Measurements from ENCODE around the gene BLCAP.
"Not testable (repeated sequence)": the region's sequence is repeated elsewhere in the genome, so short reads cannot be mapped to it uniquely, and the experiment has no call there.

Gene BLCAP

DNA sequence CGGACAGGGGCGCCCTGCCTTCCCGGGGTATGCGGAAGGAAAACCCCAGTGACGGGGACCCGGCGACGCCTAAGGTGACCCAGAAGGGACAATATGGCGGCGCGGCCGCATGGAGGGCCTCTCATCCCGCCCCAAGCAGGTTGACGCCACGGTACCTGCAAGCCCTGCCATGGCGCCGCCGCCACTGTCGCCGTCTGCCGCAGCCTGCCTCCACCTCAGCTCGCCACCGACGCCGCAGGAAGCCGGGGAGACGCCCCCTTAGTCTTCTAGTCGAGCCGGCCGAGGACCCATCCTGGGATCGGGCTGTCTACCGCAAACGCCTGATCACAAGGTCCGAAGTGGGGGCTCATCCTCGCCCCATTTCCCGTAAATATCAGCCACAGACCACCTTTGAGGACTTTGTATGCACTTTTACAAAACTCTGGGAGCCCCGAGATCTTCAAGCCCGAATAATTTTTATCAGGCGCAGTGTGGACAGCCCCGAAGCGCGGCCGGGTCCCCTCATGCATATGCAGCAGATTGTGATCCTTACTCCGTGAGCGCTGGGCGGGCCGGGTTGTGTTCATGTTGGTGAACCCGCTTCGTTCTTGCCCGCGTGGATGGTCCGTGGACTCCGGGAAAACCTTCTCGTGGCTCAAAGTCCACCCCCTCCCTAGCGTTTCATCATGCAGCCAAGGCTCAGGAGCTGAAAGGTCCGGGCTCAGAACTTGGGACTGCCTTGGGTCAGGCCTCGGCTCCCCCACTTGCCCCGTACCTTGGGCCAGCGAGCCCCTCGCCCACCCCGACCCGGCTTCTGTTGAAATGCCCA, at the start of gene BLCAP:
Gene BLCAP (minus strand): TSS at position 239 of the 808 bp plus-strand sequence. CDS start 8,702 bp downstream, outside the sequence.
- DNase-seq (ENCODE audit: low read depth), result peak; percentile 86

GRCh38 chr20:37577436-37577835, 49.8 kb upstream of the BLCAP start:
- not testable (repeated sequence) for DNase-seq (ENCODE audit: low read depth)

DNA sequence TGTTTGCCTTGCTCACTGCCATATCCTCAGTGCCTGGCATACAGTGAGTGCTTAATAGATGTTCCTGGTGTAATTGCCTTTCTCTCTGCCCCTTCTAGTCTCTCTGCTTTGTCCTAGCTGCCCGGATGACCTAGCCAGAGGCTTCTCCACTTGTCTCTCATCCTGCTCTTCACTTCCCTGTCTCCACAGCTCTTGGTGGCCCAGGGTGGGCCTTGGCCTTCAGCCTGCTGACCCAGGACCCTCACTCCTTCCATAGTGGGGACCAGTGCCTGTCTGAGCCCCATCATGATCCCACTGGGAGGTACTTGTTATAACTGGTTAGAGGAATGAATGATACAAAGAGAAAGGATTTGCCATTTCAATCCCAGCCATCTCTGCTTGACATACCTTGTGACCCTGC, 49.2 kb upstream of the BLCAP start:
- no peak for DNase-seq (ENCODE audit: low read depth)

- DNase-seq (ENCODE audit: low read depth), result no peak
Observed at GRCh38 chr20:37575884-37576283, 48.2 kb upstream of the BLCAP start.

- DNase-seq (ENCODE audit: low read depth), result no peak
Observed at GRCh38 chr20:37574199-37574890, 46.7 kb upstream of the BLCAP start.

GRCh38 chr20:37573626-37574198, 46.0 kb upstream of the BLCAP start:
- DNase-seq (ENCODE audit: low read depth), result no peak

GRCh38 chr20:37571033-37571432, 43.4 kb upstream of the BLCAP start:
- no peak for DNase-seq (ENCODE audit: low read depth)

- DNase-seq (ENCODE audit: low read depth), result no peak
Observed at GRCh38 chr20:37570419-37570818, 42.7 kb upstream of the BLCAP start.

DNA sequence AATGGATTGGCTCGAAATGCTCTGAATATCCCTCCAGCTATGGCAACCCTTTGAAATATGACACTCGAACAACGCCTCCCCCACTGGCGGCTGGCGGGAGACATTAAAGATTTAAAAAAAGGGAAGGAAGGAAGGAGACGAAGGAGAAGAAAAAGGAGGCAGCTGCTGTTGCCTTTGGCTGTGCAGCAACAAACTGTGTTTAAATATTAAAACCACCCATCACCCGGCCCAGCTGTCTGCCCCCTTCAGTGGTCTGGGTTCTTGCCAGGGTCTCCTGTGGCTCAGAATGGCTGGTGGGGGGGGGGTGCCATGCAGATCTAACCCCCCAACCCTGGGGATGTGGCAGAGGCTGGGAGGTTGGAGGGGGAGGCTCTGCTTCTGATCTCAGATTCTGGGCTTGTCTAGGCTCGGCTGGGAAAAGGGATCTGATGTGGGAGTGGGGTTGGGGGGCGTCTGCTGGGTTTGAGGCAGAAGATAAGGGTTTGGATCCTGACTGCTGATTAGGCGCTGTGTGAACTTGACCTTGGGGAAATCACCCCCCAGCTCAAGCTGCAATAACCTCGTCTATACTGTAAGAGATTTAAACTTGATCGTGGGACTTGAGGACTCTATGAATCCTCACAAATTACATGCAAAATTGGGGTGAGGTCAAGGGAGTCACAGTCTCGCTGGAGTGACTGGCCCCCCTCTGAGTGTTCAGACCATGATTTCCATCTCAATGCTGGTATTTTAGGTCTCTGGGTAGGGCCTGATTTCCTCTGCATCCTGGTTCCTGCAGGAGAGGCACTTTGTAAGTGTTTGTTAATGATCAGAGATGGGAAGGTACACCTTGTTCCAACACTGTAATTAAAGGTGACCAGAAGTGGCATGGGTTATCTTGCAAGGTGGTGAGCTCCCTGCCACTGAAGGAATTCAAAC, 40.3 kb upstream of the BLCAP start:
- no peak for DNase-seq (ENCODE audit: low read depth)

DNA sequence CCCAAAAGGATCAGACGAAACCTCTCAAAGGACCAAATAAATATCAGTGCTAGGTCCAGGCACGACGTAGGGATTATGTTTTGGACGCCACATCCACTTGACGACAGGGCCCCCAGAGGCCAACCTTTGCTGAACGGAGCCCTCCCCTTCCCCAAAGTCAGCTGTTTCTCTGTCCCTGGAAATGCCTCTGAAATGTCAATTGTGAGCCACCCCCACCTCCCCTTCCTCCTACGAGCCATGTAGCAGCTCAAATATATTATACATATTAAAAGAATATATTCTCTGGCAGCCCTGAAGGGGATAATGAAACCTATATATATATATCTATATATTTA, 39.6 kb upstream of the BLCAP start:
- DNase-seq (ENCODE audit: low read depth), result no peak

- DNase-seq (ENCODE audit: low read depth), result no peak
Observed at GRCh38 chr20:37566590-37567330, 39.1 kb upstream of the BLCAP start.

GRCh38 chr20:37565134-37565811, 37.6 kb upstream of the BLCAP start:
- DNase-seq (ENCODE audit: low read depth), result no peak

DNA sequence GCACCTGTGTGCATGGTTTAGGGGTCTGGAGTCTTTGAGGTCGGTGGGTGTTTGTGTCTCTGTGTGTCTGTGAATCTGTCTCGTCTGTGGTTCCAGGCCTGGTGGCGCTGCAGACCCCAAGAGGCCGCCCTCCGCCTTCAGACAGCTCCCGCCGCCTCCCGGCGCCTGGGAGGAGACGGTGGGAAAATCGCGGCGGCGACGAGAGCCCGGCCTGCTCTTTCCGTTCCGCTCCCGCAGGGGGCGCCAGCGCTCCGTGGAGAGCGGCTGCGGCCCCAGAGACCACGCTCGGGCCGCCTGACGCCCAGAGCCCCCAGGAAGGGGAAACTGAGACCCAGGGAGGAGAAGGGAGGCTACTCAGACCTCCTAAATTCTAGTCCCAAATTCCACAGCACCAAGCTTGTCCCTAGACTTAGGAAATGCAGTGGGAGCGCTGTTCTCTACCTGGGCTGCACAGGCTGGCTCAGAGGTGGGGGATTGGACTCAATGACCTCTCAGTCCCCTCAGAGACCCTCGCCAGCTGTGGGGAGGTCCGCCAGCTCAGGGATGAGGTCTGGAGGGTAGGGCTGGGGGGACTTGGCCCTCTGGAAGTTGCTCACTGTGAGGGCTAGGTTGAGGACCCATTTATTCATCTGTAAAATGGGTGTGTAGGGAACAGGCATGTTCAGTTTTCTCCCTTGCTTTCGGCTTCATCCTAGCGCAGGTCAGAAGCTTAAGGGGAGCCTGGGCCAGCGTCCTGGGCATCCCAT, 36.9 kb upstream of the BLCAP start:
- peak; percentile 4 for DNase-seq (ENCODE audit: low read depth)

GRCh38 chr20:37564016-37564387, 36.3 kb upstream of the BLCAP start:
- no peak for DNase-seq (ENCODE audit: low read depth)

- no peak for DNase-seq (ENCODE audit: low read depth)
Observed at GRCh38 chr20:37562695-37563480, 35.2 kb upstream of the BLCAP start.

DNA sequence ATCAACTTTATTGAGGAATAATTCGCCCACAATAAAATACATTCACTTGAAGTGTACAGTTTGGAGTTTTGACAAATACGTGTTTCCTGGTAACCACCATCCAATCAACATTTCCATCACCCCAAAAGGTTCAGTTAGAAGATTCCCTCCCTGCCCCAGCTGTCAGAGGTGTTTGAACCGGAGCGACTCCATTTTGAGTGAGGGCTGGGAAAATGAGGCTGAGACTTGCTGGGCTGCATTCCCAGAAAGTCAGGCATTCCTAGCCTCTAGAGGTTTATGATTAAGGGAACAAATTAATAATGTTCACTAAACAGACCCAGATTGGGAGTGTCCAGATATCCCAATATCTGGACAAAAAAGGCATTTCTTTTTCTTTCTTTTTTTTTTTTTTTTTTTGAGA, 33.0 kb upstream of the BLCAP start:
- no peak for DNase-seq (ENCODE audit: low read depth)

GRCh38 chr20:37559312-37560027, 31.8 kb upstream of the BLCAP start:
- no peak for DNase-seq (ENCODE audit: low read depth)

DNA sequence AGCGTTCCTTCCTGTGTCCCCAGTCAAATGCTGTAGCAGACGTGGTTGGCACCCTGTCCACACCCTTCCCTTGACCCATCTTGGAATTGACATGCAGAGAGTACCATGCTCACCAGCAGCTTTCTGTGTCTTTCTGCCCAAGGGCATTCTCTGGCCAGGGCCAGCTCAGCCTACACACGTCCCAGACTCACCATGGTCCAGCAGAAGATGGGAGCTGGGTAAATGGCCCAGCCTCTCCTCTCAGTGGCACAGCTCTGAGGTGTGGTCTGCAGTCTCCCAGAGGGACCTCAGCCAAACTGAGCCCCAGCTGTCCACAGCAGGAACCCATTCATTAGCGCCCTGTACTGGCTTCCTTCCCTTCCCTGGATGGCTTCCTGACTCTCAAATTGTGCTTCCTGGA, 31.1 kb upstream of the BLCAP start:
- no peak for DNase-seq (ENCODE audit: low read depth)

GRCh38 chr20:37558306-37558705, 30.6 kb upstream of the BLCAP start:
- DNase-seq (ENCODE audit: low read depth), result no peak

Data from activated T-helper 1 cell treated with Interleukin-2 at 50 U/mL for 16 hours (primary cell).